ENCODE measurements around the gene RNF31.

RNF31 gene

GRCh38 chr14:24117179-24117578, 30.1 kb upstream of the RNF31 start:
- FAIRE-seq, result no peak

GRCh38 chr14:24119691-24120090, 27.6 kb upstream of the RNF31 start:
- no peak for FAIRE-seq

- no peak for FAIRE-seq
Measured at GRCh38 chr14:24121210-24121609, 26.1 kb upstream of the RNF31 start.

GRCh38 chr14:24122416-24122815, 24.9 kb upstream of the RNF31 start:
- no peak for FAIRE-seq

- FAIRE-seq, result no peak
Measured at GRCh38 chr14:24122898-24123297, 24.4 kb upstream of the RNF31 start.

GRCh38 chr14:24123424-24124417, 23.6 kb upstream of the RNF31 start:
- FAIRE-seq, result no peak

GRCh38 chr14:24126939-24127338, 20.4 kb upstream of the RNF31 start:
- FAIRE-seq, result no peak

- FAIRE-seq, result no peak
Measured at GRCh38 chr14:24127673-24128072, 19.6 kb upstream of the RNF31 start.

- no peak for FAIRE-seq
Measured at GRCh38 chr14:24129410-24129998, 17.8 kb upstream of the RNF31 start.

GRCh38 chr14:24130380-24130716, 16.9 kb upstream of the RNF31 start, which contains the start of gene FITM1:
TSS of gene FITM1 (plus strand) at chr14:24130659. CDS start at chr14:24131564, 905 bp downstream.
- no peak for FAIRE-seq

GRCh38 chr14:24130717-24131548, 16.4 kb upstream of the RNF31 start:
- no peak for FAIRE-seq

- FAIRE-seq, result no peak
Measured at GRCh38 chr14:24131549-24131966, 15.7 kb upstream of the RNF31 start.

GRCh38 chr14:24132061-24132685, 15.1 kb upstream of the RNF31 start:
- FAIRE-seq, result no peak

- FAIRE-seq, result no peak
Measured at GRCh38 chr14:24132976-24133375, 14.3 kb upstream of the RNF31 start.

- FAIRE-seq, result no peak
Measured at GRCh38 chr14:24133735-24134134, 13.6 kb upstream of the RNF31 start.

GRCh38 chr14:24135584-24135833, 11.8 kb upstream of the RNF31 start:
- no peak for FAIRE-seq

GRCh38 chr14:24135834-24136683, 11.2 kb upstream of the RNF31 start, which contains the start of gene PSME1:
TSS of gene PSME1 (plus strand) at chr14:24136194. CDS start at chr14:24136263, 69 bp downstream.
- FAIRE-seq, result no peak

- no peak for FAIRE-seq
Measured at GRCh38 chr14:24136684-24137528, 10.4 kb upstream of the RNF31 start.

GRCh38 chr14:24137529-24138395, 9.5 kb upstream of the RNF31 start:
- FAIRE-seq, result no peak
